GM13976 (cell line): ENCODE measurements around the gene PSMB11.

Experiments
- DNase-seq: peaks from one replicate; pipeline ENCODE4 v3.0.0; 2012; ENCODE audit warnings: low spot score
- in situ Hi-C: fragments of 300-500 bp; cut with MboI; formaldehyde crosslinking; loops from one replicate; pipeline ENCODE4 v1.12.0; 2022; ENCODE audit warnings: low sequenced_read_pairs, mixed read lengths, inconsistent platforms; ENCODE audit not compliant: unreplicated experiment
- TF ChIP-seq, protein P1 (sequence below): IDR thresholded peaks from 2 replicates; pipeline ENCODE4 v1.5.1; 2012; ENCODE audit warnings: borderline replicate concordance, mild to moderate bottlenecking; ENCODE audit not compliant: insufficient read depth; ENCODE audit errors: extremely low read depth, missing control alignments, control extremely low read depth

PSMB11 gene

DNA sequence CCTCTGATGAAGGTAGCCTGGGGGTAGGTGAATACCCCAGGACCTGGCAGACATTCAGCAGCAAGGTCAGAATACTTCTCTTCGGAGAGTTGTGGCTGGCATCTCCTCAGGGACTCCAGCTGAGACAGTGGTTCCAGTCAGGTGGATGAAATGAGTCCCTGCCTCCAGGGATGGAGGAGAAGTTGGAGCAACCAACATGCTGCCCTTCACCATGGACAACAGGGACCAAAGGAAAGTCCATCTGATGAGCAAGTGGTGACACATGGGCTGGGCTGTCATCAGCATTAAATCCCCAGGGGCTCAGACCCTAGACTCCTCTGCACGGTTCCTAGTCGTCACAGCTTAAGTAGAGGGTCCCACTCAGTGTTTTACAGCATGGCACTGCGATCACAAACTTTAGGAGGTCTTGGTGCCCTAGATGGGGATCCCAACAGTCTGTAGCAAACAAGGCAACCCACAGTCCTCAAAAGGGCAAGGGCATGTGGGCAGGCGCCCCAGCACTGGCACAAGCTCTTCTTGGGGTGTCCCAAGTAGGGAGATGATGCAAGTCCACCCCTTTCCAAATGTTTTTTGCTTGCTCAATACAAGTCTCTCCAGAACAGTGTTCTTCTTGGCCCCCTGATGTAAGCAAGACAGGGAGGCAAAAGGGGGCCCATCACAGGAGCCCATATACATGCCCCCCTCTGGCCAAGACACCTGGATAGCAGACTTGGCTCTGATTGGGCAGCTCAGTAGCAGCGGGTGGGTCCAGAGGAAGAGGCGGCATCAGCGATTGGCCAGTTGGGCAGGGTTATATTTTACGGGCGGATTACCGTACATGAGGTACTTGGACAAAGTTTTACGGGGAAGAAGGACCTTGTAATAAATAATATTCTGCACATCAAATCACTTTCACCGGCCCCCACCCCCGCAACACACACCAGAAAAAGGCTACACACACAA, 26.1 kb downstream of the PSMB11 start:
- TF ChIP-seq, protein P1, sequence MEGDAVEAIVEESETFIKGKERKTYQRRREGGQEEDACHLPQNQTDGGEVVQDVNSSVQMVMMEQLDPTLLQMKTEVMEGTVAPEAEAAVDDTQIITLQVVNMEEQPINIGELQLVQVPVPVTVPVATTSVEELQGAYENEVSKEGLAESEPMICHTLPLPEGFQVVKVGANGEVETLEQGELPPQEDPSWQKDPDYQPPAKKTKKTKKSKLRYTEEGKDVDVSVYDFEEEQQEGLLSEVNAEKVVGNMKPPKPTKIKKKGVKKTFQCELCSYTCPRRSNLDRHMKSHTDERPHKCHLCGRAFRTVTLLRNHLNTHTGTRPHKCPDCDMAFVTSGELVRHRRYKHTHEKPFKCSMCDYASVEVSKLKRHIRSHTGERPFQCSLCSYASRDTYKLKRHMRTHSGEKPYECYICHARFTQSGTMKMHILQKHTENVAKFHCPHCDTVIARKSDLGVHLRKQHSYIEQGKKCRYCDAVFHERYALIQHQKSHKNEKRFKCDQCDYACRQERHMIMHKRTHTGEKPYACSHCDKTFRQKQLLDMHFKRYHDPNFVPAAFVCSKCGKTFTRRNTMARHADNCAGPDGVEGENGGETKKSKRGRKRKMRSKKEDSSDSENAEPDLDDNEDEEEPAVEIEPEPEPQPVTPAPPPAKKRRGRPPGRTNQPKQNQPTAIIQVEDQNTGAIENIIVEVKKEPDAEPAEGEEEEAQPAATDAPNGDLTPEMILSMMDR, result no peak
- in situ Hi-C loops, result no loop called here
- DNase-seq, result peak; percentile 21

DNA sequence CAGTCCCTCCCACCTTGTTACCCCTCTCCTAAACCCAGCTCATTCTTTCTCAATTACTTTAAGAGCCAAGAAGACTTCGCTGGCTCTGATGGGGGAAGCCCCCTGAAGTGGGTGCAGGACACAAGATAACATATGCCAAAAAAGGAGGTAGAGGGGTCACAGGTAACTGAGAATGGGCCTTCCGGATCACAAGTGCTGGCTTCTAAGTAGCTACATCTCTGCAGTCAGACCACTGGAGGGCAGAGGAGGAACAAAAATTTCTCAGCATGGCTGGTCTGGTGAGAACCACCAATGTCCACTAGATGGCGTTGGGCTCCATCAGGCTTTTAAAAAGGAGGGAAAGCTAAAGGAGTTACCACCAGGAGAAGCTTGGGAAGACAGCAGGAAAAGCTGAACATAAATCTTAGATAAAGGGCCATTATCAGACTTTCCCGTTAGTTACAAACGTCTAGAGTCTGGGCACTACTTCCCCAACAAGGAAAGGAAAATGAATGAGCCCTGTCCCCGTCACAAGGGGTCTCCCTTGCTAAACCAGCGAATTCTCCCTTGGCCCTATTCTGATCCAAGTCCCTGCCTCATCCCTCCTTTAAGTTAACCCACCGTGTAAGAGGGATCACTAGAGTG, 26.9 kb downstream of the PSMB11 start:
- DNase-seq, result peak; percentile 92
- TF ChIP-seq, protein P1, result peak; percentile 97
- in situ Hi-C loops, result no loop called here

DNA sequence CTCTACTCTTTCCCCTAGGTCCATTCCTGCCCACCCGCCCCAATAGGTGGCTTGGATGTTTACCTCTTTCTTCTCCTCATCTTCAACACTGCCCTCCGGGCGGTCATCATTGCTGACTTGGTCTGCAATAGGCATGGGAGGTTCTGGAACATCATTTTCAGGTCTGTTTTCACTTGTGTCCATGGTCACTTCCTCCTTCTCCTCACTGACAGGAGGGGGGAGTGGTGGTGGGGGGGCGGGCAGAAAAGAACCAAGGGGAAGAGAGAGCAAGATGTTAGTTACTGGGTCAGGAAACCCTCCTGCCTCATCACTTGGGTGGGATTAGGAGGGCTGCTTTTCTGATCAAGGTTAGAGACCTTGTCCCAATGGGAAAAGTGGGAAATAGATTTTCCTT, 27.4 kb downstream of the PSMB11 start:
- in situ Hi-C loops, result no loop called here
- DNase-seq, result no peak
- TF ChIP-seq, protein P1, result no peak

DNA sequence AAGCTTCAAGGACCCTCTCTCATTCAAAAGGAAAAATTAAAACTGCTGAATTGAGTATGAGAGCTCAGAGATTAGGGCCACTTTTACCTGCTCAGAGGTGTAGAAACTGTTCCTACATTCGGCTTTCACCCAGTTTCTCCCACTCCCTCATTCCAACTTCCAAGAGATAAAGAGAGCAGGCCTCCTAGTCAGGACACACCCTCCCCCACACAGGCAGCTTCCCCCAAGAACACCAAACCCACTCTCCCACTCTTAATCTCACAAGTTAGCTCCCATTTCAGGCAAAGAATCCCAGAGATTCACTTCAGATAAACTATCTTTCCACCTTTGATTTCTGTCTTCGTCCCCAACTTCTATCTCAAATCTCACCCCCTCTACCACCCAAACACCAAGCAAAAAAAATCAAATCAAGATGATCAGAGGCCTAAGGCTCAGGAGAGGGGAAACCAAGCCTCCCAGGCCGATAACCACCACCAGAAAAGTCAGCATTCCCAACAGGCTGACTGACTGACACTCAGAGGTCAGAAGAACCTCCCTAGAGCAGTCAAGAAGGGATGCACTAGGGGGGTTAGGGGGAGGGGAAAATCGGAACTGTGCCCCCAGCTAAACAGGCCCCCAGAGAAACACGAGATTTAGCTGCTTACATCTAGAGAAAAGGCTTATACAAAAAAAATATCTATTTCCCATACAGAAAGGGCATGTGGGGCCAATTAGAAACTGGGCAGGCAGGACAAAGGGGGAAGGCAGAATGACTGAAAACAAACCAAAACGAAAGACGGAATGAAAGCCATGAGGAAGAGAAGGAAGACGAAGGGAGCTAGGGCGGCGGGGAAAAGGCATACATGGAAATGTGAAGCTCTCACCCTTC, 28.5 kb downstream of the PSMB11 start:
- DNase-seq, result peak; percentile 18
- TF ChIP-seq, protein P1, result no peak
- in situ Hi-C loops, result no loop called here

DNA sequence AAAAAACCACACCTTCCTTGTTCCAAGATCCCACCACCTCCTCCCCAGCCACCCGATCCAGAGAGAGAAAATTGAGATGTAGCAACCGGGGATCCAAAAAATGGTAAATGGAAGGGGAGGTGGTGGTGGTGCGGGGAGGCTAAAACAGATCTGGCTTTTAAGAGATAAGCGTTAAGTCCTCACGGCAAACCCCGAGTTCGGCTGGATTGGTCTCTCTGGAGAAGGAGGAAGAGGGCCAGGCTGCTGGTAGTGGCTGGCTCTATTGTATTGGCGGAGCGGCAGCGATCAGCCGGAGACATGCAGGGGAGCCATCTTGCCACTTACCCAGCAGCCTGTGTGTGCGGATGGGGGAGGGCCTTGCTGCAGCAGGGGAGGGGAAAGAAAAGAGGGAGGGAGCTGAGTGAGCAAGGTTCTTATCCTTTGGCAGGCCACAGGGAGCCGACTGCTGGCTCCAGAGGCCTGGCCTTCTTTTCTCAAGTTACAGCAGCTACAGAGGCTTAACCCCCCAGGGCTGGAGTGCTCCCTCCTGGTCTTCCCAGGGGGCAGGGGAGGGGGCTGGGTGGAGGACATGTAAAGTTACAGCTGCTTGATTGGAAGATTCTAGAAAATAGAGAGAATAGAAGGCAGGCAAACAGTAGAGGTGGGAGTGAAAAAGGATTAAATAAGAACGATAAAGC, 29.4 kb downstream of the PSMB11 start:
- peak; percentile 88 for DNase-seq
- in situ Hi-C loops, result no loop called here
- TF ChIP-seq, protein P1, result no peak
